ENCODE results near the gene UBAP2L. TPM values are rescaled to one million over a fixed set of nuclear protein-coding genes. Genes with fewer than 3 reads are reported as not detected.
A peak's percentile ranks its signal among the peaks of the same experiment; 100 is the strongest.

The UBAP2L gene
- total RNA-seq, 6 donors from 2014 or later = 77.5 to 137 (median 119) TPM

DNA sequence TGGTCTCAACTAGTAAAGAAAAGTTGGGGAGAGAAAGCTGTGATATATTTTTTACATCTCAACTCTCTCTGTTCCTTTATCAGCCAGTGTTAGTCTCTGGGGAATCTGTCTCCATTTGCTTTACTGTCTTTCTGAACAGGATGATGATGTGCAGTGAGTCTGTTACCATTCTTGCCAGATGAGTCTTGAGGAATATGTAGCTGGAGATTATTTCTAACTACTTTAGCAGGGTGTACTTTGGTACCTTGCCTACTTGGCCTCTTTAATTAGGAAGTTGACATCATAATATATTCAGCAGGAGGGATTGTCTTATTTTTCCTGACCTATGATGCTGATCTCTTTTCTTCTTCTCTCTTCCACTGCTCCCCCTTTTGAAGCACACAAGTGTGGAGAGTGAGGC lies 35.9 kb downstream of the UBAP2L start:
- no peak overlapping the region for H3K4me3 ChIP-seq
- H3K27me3 ChIP-seq = no peaks in the 10 kb centered on the region
- no peak for TF ChIP-seq POLR2A (IDR thresholded peaks at IDR 0.05)
- TF ChIP-seq EP300 (IDR thresholded peaks at IDR 0.05) = no peak
- no peak for TF ChIP-seq POLR2AphosphoS5 (IDR thresholded peaks at IDR 0.05)
- TF ChIP-seq, protein P1, sequence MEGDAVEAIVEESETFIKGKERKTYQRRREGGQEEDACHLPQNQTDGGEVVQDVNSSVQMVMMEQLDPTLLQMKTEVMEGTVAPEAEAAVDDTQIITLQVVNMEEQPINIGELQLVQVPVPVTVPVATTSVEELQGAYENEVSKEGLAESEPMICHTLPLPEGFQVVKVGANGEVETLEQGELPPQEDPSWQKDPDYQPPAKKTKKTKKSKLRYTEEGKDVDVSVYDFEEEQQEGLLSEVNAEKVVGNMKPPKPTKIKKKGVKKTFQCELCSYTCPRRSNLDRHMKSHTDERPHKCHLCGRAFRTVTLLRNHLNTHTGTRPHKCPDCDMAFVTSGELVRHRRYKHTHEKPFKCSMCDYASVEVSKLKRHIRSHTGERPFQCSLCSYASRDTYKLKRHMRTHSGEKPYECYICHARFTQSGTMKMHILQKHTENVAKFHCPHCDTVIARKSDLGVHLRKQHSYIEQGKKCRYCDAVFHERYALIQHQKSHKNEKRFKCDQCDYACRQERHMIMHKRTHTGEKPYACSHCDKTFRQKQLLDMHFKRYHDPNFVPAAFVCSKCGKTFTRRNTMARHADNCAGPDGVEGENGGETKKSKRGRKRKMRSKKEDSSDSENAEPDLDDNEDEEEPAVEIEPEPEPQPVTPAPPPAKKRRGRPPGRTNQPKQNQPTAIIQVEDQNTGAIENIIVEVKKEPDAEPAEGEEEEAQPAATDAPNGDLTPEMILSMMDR (IDR thresholded peaks at IDR 0.05) = no peak
- H3K9me3 ChIP-seq = no peaks in the 10 kb centered on the region
- H3K27ac ChIP-seq = no peak overlapping the region
- ATAC-seq (ENCODE audit: low FRiP score in 2 of 2) (no peak), DNase-seq (no peak)
- no peaks in the 10 kb centered on the region for H3K4me1 ChIP-seq
- H3K36me3 ChIP-seq = peaks cover 82 to 100% (median 99%) of the 10 kb centered on the region in 4 donors

DNA sequence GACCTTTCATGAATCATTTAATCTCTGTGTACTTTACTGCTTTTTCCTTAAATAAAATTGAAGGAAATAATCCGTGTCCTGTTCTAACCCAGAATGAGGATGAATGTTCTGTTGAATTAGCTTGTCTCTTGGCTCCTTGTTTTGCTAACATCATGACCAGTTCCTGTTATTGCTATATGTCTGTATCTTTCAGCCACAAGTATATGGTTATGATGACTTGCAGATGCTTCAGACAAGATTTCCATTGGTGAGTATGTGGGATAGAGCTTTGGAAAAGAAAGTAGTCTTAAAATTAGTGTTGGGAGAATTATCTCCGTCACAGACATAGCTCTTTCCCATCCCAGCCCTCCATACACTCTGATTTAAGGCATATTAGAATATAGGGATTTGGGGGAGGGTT lies 38.0 kb downstream of the UBAP2L start:
- Histone ChIP-seq H3K4me1 (no peaks in the 10 kb centered on the region), H3K27ac (no peak overlapping the region), H3K36me3 (peaks cover 72 to 100% (median 99%) of the 10 kb centered on the region in 4 donors), H3K4me3 (no peak overlapping the region), H3K27me3 (no peaks in the 10 kb centered on the region), H3K9me3 (no peaks in the 10 kb centered on the region)
- no peak for ATAC-seq (ENCODE audit: low FRiP score in 2 of 2)
- DNase-seq = no peak
- TF ChIP-seq POLR2AphosphoS5 (IDR thresholded peaks at IDR 0.05) = no peak
- TF ChIP-seq, protein P1 (IDR thresholded peaks at IDR 0.05) = no peak
- TF ChIP-seq EP300 (IDR thresholded peaks at IDR 0.05) = no peak
- no peak for TF ChIP-seq POLR2A (IDR thresholded peaks at IDR 0.05)
- 95% methylated on average over 2 of the region's 2 CpGs for WGBS, 2 donors

DNA sequence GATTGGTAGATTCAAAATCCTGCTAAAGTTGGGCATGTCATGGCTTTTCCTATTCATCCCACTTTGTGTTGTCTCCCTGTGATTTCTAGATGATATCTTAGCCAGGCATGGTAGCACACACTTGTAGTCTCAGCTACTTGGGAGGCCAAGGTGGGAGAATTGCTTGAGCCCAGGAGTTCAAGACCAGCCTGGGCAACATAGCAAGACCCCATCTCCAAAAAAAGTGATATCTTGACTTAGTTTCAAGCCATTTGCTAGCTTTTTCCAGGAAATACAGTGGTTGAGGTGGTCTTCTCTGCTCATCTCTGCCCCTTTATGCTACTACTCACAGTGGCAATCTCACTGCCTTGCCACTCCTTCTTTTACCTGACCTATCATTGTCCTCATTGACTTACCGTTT lies 39.4 kb downstream of the UBAP2L start:
- H3K4me1 ChIP-seq = no peaks in the 10 kb centered on the region
- TF ChIP-seq POLR2A (IDR thresholded peaks at IDR 0.05) (no peak), EP300 (IDR thresholded peaks at IDR 0.05) (no peak), POLR2AphosphoS5 (IDR thresholded peaks at IDR 0.05) (no peak)
- TF ChIP-seq, protein P1 (IDR thresholded peaks at IDR 0.05) = no peak
- H3K4me3 ChIP-seq = no peak overlapping the region
- H3K36me3 ChIP-seq = peaks cover 59 to 100% (median 93%) of the 10 kb centered on the region in 4 donors
- no peaks in the 10 kb centered on the region for H3K27me3 ChIP-seq
- 75 to 77% methylated on average over 1 of the region's 1 CpG for WGBS, 2 donors
- DNase-seq = no peak
- H3K9me3 ChIP-seq = no peaks in the 10 kb centered on the region
- no peak for ATAC-seq (ENCODE audit: low FRiP score in 2 of 2)
- no peak overlapping the region for H3K27ac ChIP-seq

DNA sequence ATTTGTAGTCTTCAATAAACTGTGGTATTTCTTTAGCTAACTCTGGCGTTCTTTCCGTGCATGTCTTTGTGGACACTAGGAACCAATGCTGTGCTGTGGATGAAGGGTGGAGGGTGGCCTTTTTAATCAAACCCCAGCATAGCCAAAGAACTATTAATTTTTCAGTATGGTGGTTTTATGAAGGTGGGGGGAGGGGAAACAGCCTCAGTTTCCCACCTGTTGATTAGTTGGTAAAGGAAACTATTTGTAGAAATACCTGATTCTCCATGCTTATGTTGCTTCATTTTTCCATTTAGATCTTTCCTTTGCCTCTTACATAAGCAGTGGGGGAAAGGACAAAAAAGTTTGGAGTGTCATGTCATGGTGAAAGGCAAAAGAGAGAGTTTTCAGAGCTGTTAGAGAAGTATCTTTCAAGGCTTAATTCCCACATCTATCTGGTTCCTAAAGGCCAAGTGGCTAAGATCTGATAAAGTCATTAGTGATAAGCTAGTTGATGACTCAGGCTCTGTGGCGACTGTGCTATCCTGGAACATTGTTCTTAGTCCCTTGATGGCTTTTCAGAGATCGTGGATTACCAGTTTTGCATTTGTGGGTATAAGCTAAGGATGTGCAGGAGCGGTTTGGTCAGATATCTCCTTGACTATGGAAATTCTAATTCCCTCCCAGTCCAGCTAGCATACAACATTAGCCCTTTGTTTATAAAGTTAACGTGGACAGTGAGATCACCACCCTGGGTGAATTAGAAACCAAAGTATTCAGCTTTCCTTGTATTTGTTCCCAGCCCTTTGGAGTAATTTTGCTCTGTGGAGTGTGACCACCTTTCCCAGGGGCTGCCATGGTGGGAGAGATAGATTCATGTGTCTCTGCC lies 42.9 kb downstream of the UBAP2L start:
- Histone ChIP-seq H3K9me3 (no peaks in the 10 kb centered on the region), H3K27me3 (no peaks in the 10 kb centered on the region), H3K27ac (no peak overlapping the region), H3K4me1 (no peaks in the 10 kb centered on the region), H3K36me3 (peaks cover 28 to 98% (median 72%) of the 10 kb centered on the region in 4 donors), H3K4me3 (no peak overlapping the region)
- TF ChIP-seq EP300 (IDR thresholded peaks at IDR 0.05) (no peak), POLR2AphosphoS5 (IDR thresholded peaks at IDR 0.05) (no peak)
- TF ChIP-seq, protein P1 (IDR thresholded peaks at IDR 0.05) = no peak
- 66 to 83% methylated on average over 5 to 6 of the region's 6 CpGs for WGBS, 2 donors
- ATAC-seq (ENCODE audit: low FRiP score in 2 of 2) = no peak
- DNase-seq = no peak

DNA sequence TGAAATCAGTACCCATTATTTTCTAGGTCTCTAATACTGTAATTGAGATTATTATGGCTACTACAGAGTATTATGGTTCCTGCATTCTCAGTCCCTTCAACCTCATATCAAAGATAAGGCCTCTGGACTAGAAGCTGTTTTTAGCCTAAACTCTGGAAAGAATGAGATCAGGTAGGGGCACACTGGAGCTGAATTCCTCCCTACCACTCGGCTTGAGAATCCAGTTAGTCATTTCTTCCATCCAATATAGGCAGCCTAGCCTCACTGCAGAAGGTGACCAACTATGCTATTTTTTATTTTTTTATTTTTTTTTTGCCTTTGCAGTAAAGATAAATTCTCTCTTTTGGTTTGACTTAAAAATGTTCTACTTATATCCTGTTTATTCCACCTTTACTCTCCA lies 43.7 kb downstream of the UBAP2L start:
- no peaks in the 10 kb centered on the region for H3K9me3 ChIP-seq
- no peak for ATAC-seq (ENCODE audit: low FRiP score in 2 of 2)
- DNase-seq = no peak
- 74 to 82% methylated on average over 1 of the region's 1 CpG for whole genome bisulfite sequencing, 2 donors
- H3K4me3 ChIP-seq = no peak overlapping the region
- no peaks in the 10 kb centered on the region for H3K27me3 ChIP-seq
- H3K27ac ChIP-seq = peak overlapping the region in 1 of 4 donors; percentile 11
- no peaks in the 10 kb centered on the region for H3K4me1 ChIP-seq
- H3K36me3 ChIP-seq = peaks cover 27 to 98% (median 72%) of the 10 kb centered on the region in 4 donors
- TF ChIP-seq POLR2A (IDR thresholded peaks at IDR 0.05) (no peak), POLR2AphosphoS5 (IDR thresholded peaks at IDR 0.05) (no peak), EP300 (IDR thresholded peaks at IDR 0.05) (no peak)
- TF ChIP-seq, protein P1 (IDR thresholded peaks at IDR 0.05) = no peak
